Cerebellar nuclear complex (tissue), 1 donor: ENCODE results near the gene NPIPB5.
"Not testable (repeated sequence)": the region's sequence is repeated elsewhere in the genome, so short reads cannot be mapped to it uniquely, and the experiment has no call there.

Experiments used
- DNase-seq, 2 experiments: peaks; one replicate each; lab custom pipeline; 2025; lab: John Stamatoyannopoulos, UW

The NPIPB5 gene

DNA sequence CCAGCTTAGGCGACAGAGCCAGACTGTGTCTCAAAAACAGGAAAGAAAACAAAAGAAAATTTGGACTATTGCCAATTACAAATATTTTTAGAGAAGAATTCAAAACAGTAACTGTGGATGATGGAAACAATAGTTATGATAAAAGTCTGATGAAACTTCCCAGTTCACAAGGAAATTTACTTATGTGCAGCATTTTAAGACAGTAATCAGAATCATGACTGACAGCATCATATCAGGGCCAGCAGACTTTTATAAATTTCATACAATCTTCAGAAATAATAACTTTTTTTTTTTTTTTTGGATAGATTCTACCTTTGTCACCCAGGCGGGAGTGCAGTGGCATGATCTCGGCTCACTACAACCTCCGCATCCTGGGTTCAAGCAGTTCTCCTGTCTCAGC is at the start of gene NPIPB5:
Gene NPIPB5 (plus strand): TSS at position 301 of the 400 bp plus-strand sequence. CDS start 2,911 bp downstream, outside the sequence.
- DNase-seq: not testable (repeated sequence)

DNA sequence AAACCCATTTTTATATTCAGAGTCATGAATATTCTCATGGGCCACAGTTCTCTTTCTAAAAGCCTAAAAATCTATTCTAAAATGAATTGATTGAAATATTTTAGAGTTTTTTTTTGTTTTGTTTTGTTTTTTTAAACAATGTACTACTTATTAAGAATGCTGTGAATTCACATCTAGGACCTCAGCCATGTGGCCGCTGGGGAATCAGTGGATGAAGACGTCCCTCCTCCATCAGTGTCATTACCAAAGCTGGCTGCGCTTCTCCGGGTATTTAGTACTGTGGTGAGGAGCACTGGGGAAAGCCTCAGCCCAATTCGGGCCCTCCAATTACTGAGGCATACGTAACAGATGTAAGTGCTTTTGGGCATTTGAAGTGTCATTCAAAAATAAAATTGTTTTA is 41.8 kb upstream of the NPIPB5 start:
- not testable (repeated sequence) for DNase-seq

DNA sequence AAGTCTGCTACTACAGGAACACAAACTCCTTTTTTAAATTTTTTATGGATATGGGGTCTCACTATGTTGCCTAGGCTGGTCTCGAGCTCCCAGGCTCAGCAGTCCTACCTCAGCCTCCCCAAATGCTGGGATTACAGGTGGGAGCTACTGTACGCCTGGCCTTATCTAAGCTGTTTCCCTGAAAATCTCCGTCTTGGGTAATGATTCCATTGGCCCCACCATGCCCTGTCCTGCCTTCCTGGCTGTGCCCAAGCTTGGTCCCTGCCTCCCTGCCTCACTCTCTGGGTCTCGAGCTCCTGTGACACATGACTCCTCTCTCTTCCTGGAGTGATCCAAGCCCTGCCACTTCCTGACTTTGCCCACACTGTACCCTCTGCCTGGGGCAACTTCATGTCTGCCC is 27.3 kb downstream of the NPIPB5 start:
- not testable (repeated sequence) for DNase-seq

DNA sequence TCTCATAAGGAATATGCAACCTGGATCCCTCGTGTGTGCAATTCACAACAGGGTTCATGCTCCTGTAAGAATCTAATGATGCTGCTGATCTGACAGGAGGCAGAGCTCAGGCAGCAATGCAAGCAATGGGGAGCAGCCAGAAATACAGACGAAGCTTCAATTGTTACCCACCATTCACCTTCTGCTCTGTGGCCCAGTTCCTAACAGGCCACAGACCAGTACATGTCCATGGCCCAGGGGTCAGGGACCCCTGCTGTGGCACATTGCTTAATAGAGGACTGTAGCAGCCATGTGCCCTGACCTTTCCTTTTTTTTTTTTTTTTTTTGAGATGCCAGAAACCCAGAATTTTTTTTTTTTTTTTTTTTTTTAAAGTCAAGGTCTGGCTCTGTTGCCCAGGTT is 34.1 kb downstream of the NPIPB5 start:
- not testable (repeated sequence) for DNase-seq

DNA sequence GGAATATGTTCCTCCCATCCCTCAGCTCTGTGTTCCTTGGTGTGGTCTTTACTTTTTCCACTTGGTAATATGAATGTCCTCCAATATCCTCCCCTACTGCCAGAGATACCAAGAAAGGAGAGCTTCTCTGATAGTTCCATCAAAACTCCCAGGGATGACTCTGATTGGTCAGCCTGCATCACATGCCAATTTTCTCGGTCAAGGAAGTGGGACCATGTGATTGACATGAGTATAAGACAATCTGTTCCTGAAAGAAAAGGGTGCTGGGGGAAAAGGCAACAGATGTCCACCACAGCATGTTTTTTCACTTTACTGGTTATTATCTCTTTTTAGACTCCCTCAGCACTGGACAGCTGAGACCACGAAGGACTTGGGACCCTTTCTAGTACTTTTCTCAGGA is 35.9 kb downstream of the NPIPB5 start:
- not testable (repeated sequence) for DNase-seq

DNA sequence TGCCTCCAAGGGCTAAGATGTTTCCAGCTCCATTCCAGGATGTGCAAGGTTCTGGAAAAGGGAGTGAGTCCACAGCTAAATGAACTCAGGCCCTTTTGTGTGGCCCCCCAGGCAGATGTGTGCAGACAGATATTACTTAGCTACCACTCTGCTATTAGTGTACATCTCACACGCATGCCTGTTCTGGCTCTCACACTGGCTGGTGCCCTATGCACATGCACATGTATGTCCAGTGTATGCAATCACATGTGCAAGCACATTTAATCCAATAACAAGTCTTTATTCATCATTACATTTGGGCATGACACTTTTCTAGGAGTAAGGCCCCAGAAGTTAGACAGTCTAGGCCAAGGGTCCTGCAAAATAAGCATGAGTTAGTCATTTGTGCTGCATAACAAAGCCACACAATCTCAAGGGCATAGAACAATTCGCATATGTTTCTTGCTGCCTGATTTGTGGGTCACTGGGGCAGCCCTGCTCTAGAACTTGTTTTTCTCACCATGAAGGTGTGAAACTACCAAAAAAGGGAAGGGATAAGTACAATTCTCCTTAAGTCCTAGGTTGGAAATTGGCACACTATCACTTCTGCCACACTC is 36.6 kb downstream of the NPIPB5 start:
- DNase-seq: not testable (repeated sequence)

DNA sequence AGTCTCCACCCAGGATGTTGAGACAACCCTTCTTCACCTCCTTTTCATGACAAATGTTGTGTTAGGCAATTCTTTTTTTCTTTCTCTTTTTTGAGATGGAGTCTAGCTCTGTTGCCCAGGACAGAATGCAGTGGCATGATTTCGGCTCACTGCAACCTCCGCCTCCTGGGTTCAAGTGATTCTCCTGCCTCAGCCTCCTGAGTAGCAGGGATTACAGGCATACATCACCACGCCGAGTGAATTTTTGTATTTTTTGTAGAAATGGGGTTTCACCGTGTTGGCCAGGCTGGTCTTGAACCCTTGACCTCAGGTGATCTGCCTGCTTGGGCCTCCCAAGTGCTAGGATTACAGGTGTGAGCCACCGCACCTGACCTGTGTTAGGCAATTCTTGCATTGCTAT is 39.2 kb downstream of the NPIPB5 start:
- not testable (repeated sequence) for DNase-seq

DNA sequence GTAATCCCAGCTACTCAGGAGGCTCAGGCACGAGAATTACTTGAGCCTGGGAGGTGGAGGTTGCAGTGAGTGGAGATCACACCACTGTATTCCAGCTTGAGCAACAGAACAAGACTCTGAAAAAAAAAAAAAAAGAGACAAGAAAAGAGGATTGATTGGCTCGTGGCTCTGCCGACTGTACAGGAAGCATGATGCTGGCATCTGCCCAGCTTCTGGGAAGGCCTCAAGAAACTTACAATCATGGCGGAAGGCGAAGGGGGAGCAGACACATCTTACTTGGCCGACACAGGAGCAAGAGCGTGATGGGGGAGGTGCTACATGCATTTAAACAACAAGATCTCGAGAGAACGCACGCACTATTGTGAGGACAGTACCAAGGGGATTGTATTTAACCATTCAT is 40.5 kb downstream of the NPIPB5 start:
- DNase-seq: not testable (repeated sequence)

DNA sequence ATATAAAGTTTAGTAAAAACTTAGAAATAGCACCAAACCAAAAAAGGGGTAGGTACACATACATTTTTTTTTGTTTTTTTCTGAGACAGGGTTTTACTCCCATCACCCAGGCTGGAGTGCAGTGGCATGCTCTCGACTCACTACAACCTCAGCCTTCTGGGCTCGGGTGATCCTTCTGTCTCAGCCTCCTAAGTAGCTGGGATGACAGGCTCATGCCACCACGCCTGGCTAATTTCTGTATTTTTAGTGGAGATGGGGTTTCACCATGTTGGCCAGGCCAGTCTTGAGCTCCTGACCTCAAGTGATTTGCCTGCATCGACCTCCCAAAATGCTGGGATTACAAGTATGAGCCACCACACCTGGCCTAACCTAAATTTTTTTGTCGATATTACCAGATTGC is 41.0 kb downstream of the NPIPB5 start:
- DNase-seq: not testable (repeated sequence)

DNA sequence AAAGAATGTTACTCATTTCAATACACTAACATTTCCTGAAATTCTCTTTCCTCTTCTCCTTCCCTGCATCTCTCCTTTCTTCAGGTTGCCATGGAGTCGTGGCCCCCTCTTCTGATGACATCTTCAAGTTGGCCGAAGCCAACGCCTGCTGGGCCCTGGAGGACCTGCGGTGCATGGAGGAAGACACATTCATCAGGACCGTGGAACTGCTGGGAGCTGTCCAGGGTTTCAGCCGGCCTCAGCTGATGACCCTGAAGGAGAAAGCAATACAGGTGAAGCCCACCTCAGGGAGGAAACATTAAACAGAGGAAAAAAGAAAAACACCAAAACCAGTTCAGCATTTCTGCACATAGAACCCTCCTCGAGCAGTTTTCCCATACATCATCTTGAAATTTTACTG is 46.1 kb downstream of the NPIPB5 start:
- DNase-seq: not testable (repeated sequence)
